GM18498 (cell line): ENCODE measurements around the gene TBCD.

ENCODE experiments used
- ATAC-seq: cut with Tn5 transposase; IDR thresholded peaks from one replicate; pipeline ENCODE4 v1.9.1; 2021; ENCODE audit warnings: mild to moderate bottlenecking, moderate library complexity; ENCODE audit not compliant: unreplicated experiment

The TBCD gene

DNA sequence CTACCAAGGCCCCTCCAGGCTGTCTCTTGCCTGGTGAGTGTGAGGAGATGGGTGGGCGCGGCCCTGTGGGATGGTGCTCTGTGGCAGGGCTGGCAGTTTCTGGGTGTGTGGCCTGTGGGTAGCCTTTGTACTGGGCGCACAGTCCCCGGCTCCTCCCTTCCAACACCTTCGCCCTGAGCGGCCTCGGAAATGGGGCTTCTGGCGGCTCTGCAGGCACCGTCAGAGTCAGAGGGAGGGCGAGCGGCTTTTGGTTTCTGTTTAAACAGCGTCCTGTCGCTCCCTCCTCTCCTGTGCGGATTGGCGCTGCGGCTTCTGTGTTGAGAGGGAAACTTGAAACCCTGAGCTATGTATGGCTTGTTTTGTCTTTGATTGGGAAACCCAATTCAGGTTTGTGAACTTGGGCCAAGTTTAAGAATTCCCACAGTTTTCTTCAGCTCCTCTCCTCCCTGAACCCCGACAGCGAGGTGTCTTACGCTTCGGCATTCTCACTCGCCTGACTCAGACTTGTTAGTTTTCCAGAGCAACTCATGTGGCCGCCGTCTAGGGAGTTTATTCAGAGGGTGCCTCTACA lies 96.2 kb downstream of the TBCD start:
- ATAC-seq: no peak

DNA sequence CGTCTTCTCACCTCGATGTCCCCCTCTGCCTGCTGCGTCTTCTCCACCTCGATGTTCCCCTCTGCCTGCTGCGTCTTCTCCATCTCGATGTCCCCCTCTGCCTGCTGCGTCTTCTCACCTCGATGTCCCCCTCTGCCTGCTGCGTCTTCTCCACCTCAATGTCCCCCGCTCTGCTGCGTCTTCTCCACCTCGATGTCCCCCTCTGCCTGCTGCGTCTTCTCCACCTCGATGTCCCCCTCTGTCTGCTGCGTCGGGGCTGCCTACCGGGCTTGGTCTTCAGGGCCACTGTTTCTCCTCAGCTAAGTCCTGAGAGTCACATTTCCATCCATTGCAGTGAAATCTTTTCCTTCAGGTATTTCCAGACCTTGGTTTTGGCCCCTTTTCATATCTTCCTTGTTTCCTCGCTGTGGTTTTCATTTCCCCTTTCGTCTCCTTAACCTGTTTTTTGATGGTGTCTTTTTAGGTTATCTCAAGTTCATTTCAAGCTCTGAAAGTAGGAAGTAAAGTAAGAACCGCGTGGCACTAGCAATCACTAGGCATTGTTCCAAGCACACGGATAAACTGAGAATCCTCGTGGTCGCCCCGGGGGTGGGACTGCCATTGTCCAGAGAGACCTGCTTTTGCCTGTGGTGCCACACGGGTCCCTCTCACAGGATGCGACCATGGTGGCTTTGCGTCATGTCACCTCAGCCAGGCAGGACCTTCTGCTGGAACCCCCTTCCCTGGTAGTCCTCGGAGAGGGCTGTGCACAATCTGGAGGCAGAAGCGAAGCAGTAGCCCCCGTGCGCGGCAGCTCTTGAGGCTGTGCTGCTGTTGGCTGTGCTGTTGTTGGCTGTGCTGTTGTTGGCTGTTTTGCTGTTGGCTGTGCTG lies 97.4 kb downstream of the TBCD start:
- no peak for ATAC-seq

DNA sequence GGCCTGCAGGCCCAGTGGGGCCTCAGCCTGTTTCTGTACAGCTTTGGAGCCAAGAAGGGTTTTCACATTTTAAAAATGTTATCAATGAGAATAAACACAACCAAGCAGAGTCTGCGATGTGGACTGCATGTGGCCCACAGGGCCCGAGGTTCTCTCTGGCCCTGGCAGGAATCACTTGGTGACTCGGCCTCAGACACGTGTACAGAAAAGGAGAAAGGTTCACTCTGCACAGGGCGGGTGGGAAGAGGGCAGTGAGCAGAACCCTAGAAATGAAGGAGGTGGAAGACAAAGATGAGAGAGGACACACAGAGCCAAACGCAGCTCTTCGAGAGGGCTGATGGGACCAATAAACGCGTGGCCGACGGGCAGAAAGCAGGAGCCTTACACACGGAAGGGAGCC lies 99.5 kb downstream of the TBCD start:
- ATAC-seq: no peak

DNA sequence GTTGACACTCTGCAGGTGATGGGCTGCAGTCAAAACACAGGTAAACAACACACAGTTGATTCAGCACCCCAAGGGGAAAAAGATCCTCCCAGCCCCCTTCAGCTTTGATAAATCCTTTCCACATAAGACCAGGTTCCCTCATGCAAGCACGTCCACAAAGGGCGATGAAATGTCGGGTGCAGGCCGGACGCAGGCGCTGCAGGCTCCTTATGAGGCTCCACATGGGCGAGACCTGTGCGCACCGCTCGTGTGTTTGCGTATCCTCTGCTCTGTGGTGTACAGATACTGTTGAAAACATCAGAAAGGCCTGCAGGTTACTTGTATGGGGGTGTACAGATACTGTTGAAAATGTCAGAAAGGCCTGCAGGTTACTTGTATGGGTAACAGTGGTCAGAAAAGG lies 102.4 kb downstream of the TBCD start:
- no peak for ATAC-seq

DNA sequence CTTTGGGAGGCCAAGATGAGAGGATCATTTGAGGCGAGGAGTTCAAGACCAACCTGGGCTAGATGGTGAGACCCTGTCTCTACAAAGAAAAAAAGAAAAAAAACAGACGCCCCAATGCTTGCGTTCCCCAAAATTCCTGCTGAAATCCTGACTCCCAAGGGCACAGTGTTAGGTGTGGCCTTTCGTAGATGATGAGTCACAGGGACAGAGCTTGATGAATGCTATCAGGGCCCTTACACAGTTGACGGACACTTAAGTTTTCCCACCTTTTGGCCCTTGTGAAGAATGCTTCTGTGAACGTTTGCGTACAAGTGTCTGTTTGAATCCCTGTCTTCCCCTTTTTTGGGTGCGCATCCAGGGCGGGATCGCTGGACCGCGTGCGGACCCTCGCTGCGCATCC lies 104.5 kb downstream of the TBCD start:
- no peak for ATAC-seq

DNA sequence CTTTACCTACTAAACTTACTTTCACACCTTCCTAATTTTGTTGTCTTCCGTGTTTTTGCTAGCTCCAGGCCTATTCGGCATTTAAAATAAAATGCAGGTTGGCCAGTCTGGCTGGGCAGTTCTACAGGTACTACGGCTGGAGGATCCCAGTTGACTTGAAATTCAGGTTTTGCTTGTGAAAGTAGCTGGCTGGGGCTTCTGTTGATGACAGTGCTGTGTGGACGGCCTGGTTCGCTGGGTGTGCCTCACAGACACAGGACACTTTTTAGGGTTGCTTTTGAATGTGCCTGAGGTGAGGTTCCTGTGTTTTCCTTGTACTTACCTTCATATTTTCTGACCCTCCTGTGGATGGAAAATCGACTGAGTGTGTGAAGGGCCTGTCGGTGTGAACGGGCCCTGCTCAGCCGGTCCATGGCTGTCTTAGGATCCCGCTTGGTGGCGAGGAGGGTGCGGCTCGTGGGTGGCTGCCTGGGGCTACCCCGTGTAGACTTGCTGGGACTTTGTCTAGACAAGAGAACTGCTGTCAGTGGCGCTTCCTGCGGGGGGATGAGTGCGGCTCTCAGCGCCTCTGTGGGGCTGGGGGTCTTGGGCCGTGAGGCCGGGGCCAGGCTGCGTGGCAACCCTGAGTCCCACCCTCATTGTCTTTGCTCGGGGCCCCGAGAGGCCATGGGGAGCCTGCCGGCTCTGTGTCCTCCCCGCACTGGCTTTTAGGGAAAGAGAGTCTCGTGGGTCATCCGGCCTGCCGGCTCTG lies 106.7 kb downstream of the TBCD start:
- ATAC-seq: no peak

DNA sequence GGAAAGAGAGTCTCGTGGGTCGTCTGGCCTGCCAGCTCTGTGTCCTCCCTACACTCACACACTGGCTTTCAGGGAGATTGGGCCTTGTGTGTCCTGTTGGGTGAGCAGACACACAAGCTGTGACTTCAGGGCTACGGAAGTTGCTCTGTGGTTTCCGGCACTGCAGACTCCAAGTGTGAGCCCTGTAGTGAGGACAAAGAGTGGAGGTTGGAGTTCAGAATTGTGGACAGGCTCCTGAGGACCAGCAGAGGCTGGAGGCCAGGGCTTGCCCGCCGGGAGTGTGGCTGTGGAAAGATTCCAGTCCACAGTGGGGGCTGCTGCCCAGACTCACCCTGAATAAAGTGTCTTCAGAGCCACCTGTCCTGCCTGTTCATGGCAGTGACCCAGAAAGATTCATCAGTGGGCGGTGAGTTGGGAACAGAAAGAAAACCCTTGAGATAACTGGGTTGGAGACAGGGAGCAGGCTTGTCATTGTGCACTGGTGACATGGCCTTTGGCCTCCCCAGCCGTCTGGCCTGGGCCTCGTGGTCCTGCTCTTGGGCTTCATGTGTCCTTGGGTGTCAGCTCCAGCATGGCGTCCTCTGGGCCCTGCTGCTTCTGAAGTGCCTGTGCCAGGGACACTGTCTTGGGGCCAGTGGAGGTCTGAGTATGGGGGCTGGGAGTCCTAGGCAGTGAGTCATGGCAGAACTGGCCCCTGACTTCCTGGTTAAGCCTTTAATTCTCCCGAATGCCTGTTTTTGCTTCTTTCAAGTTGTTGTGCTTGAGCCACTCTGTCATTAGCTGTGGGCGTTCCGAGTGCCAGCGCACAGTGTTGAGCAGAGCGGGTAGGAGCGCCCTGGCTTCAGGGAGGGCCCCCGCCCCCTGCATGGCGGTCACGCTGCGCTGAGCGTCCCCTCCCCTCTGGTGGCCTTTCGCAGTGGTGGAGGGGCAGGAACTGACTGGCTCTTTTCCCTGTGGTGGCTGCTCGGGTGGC lies 107.9 kb downstream of the TBCD start:
- no peak for ATAC-seq

DNA sequence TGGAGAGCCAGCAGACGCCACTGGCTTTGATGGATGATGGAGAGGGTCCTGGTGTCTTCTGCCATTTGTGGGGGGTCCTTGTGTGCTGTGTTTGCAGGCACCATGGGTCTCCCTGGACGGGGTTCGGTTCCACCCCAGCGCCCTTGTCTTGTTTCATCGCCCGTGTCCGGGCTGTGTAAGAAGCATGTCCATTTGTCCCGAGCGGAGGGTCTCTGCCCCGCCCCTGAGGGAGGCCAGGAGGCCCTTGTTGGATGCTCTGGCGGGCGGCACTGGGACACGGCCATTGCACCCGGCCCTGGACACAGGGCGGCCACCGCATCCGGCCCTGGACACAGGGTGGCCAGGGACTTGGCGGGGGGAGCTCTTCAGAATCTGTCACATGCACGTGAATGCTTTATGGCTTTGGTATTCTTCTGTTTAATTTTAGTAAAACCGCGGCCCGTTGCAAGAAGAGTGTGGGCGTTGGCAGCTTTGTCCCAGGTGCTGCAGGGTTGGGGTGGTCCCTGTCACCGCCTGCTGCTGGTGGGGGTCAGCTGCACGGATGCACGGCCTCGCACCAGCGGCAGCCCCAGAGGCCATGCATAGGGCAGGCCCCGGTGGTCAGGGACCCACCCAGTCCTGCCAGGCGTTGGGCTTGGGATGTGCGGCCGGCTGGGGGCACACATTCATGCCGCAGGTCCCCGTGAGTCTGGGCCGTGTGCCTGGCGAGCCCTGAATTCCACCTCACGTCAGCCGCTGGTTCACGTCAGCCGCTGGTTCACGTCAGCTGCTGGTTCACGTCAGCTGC lies 108.9 kb downstream of the TBCD start:
- ATAC-seq: no peak

DNA sequence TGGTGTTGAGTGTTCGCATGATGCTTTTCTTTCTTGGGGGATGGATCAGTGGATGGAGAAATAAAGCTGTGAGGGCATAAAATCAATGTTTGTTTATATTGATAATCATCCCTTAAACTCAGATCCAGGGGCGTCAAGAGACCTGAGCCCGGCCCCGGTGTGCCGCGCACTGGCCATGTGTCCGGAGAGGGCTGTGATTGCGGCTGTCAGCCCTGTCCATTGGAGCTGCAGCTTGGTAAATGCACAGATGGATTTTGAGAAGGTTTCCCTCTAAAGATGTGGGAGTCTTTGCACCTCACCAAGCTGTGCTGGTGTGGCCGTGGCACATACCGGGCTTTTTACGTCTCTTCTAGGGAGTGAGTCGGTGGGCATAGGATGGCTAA lies 109.5 kb downstream of the TBCD start:
- ATAC-seq: no peak

DNA sequence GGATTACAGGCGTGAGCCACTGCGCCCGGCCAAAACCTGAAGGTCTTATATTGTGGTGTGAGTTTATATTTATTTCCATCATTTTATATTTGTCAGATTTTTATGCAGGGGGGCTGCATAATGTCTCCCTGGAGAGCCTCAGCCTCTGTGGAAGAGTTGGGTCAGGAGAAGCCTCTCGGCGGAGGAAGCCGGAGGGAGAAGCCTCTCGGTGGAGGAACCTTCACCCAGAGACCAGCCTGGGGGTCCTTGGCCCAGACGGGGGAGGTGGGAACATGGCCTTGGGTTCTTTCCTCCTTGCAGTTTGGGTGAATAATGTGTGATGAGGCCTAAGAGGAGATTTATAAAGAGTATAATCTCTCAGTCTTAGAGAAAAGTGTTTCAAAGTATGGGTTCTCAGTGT lies 110.3 kb downstream of the TBCD start:
- no peak for ATAC-seq

DNA sequence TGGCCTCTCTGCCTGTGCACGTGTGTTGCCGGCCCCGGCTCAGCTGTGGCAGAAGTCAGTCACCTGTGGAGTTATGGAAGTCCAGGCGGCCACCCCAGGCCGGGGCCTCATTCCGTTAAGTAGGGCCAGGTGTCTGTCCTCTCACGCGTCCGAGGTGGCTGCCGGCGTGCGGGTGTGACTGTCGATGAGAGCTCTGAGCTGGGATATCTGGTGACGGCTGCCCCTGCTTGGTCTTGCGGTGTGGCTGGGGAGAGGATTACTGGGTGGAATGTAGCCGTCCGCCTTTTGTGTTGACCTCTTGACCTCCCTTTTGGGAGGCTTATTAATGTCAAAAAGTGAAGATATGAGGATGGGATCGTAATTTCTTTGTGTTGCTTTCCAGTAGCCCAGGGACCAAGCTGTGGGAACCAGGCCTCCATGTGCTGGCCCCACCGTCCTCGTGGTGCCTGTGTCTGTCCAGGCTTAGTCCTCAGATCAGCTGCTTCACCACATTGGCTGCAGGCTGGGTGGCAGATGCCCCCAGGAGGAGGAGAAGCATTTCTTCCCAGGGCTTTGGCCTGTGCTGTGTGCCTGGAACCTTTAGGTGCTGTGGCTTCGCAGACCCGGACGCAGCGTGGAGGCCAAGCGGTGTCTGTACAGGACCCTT lies 111.0 kb downstream of the TBCD start:
- no peak for ATAC-seq

DNA sequence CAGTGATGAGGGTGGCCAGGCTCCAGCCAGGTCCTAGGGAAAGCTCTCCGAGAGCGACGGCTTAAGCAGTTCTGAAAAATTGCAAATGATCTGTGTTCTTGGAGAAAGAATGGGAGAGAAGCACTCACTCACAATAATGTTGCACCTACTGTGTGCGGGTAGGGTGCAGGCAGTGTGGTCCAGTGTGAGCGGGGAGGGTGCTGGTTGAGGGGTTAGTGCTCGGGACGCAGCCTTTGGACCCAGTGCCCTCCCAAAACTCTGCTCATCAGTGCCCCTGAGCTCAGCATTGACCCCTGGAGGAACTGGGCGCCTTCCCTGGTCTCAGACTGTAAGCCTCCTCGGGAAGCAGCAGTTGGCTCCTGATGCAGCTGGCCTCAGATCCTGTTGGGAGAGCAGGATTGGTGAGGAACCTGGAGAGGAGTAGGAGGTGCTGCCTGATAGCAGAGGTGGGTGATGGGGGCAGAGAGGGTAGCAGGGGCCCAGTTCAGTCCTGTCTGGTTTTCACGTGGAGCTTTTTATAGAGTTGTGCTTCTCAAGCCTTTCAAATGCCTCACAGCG lies 111.6 kb downstream of the TBCD start:
- no peak for ATAC-seq

DNA sequence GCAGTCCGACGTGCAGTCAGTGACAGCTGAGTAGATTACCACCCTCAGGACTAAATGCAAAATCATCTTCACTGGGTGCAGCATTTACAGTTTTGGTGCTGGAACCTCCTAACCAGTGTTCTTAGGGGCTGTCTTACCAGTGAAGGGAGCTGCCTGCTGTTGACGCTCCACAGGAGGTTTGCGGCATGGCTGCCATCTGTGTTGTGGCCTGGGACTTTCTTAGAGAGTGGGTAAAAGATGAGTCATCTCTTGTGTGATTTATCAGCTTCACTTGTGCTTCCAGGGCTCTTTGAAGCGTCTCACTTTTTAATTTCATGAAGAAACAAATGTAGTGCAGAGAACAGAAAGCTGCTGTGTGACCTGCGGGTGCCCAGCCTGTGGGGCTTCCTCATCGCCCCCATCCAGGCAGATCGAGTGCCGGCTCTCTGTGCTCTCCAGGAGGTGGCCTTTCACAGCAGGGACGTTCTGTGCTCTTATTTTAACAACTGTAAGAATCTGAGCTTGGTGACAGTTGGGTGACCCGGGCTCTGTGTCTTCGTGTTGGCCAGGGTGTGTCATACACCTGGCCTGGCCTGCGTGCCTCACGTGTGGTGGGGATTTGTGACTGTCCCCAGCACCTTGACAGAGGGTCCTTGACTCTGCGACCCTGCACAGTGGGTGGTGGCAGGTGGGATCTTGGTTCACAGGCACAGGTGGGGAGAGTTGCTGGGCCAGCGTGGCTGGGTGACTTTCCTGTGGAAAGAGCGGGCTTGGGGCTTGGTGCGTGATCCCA lies 112.3 kb downstream of the TBCD start:
- ATAC-seq: peak; percentile 85

DNA sequence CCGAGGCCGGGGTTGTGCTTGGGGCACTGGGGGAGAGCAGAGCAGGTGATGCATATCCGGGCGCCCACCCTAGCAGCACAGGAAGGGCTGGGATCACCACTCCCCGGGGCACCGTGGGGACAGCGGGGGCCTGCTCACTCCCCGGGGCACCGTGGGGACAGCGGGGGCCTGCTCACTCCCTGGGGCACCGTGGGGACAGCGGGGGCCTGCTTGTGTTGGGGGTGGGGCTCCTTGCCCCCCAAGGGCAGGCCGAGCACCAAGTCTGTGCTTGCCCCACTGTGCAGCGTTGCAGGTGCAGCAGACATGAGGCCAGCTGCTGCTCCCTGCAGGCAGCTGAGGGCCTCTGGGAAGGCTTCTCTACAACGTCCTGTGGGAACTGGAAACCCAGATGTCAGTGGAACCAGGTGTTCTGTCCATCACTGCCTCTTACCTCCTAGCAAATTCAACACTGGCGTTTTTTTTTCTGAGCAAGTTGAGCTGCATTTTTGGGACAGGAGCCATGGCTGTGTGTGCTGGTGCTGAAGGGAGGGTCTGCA lies 112.9 kb downstream of the TBCD start:
- ATAC-seq: no peak

DNA sequence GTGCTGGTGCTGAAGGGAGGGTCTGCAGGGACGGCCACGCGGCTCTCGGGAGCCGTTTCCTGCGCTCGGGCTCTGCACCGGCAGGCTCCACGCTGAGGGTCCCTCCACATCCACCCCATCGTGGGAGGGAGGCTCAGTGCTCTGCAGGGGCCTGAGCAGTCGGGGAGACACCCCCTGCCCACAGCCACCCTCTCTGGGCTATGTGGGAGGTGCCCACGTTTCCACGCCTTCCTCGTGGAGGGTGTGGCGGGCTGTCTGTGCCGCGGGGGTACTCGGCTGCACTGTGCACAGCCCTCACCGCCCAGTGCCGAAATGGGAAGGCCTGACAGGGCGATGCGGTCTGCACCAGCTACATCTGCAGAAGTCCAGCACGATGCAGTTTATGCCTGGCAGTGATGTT lies 113.4 kb downstream of the TBCD start:
- no peak for ATAC-seq

DNA sequence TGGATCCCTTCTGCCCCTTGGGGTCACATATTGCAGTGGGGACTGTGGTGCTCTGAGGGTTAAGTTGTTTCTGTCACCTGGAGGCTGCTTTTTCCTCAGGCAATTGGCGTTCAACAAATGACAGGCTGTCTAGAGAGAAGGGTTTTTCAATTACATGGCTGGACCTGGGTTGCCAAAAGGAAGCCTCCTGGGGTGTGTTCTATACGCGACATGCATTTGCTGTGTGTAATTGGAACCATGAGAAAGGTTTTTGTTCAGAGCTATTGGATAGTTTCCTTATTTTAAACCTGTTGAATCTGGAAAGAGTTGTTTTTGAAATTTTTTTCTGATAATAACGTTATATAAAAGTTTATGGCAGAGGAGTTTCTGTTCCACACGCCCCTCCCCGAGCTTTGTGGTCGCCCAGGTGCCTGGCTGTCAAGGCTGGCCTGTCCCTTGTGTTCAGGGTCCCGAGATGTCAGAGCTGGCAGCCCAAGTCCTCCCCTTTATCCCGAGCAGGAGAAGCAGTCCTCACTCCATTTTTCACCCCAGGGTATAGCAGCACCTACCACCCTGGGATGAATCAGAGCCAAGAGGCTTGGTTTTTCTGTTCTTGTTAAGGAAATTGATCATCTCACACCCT lies 114.0 kb downstream of the TBCD start:
- ATAC-seq: no peak

DNA sequence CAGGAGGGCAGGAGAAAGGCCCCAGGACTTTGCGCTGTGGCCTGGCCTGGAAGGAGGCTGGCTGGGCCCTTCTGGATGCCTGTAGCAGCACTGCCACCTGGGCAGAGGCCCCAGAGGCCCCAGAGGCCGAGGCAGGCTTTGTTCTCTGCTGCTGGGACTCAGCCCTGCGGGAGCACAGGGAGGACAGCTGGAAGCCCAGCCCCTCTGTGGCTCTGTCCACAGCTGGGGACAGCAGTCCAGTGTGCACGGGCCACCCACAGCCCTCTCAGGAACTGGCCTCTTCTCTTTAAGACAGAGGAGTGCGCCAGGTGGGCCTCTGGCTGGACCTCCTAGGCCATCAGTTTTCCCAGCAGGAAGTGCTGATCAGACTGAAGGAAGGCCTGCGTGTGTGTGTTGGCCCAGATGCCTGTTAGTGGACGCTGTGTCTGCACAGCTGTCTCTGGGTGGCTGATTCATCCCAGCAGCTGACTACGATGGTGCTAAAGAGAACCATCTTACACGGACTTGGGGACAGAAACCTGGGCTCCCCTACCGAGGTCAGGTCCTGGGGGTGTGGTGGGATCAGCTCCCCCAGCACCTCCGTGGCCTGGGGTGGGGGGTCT lies 114.8 kb downstream of the TBCD start:
- ATAC-seq: no peak
